Testis (tissue), 2 donors: ENCODE measurements around the gene SIX3.

ENCODE experiments used
- POLR2A ChIP-seq: fragments of 450-650 bp; IDR thresholded peaks from one replicate; pipeline ENCODE4 v1.6.1; 2017; ENCODE audit warnings: antibody characterized with exemption, mild to moderate bottlenecking, moderate library complexity
- TF ChIP-seq, protein P1 (sequence below), 3 experiments: fragments of 450-650 bp in 2 of 3; fragments of 200-600 bp in 1 of 3; sonication (generic) in 1 of 3; IDR thresholded peaks; one replicate each; pipeline ENCODE4 v1.5.1; 2016 to 2019; ENCODE audit warnings: antibody characterized with exemption in 3 of 3, mild to moderate bottlenecking in 2 of 3, moderate library complexity in 1 of 3

DNA sequence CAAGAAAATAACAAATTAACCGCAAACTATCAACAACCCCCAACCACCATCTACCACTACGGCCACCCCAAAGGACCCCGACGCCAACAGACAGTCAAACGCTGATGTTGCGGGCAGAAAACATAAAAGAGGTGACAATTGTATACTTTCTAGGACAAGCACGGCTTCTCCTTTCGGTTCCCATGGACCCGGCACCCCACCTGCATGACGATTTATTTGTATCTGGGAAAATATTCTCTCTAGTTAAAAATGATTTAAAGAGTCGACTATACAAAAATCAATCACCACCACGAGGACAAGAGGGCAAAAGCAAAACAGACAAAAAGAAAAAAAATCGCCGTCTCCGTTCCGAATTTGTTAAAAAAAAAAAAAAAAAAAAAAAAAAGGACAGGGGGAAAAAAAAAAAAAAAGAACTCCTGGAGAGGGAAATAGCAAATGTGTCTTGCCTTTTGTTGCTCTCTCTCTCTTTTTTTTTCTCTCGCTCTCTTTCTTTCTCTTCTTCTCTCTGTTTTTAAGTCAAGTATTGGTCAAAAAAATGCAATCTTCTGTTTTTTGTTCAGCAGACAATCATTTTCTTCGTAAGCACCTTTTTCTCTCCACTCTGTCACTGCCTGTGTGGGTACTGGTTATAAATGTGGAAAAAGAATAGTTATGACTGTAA lies 3.6 kb downstream of the SIX3 start:
- no peak for TF ChIP-seq POLR2A
- TF ChIP-seq, protein P1, sequence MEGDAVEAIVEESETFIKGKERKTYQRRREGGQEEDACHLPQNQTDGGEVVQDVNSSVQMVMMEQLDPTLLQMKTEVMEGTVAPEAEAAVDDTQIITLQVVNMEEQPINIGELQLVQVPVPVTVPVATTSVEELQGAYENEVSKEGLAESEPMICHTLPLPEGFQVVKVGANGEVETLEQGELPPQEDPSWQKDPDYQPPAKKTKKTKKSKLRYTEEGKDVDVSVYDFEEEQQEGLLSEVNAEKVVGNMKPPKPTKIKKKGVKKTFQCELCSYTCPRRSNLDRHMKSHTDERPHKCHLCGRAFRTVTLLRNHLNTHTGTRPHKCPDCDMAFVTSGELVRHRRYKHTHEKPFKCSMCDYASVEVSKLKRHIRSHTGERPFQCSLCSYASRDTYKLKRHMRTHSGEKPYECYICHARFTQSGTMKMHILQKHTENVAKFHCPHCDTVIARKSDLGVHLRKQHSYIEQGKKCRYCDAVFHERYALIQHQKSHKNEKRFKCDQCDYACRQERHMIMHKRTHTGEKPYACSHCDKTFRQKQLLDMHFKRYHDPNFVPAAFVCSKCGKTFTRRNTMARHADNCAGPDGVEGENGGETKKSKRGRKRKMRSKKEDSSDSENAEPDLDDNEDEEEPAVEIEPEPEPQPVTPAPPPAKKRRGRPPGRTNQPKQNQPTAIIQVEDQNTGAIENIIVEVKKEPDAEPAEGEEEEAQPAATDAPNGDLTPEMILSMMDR (IDR thresholded peaks at IDR 0.05) = no peak
